Kidney epithelial cell (primary cell): ENCODE data around the gene CDK5RAP3. TPM values are rescaled to one million over a fixed set of nuclear protein-coding genes. Genes with fewer than 3 reads are reported as not detected.

Experiments used
- DNase-seq: peaks from one replicate; pipeline ENCODE4 v3.0.0-alpha.2; 2010; ENCODE audit warnings: low read depth
- H3K27me3 ChIP-seq: 2 replicates; pipeline ENCODE4 v1.6.0; 2011; ENCODE audit warnings: low read length; ENCODE audit not compliant: control insufficient read depth, insufficient read depth
- H3K36me3 ChIP-seq: 2 replicates; pipeline ENCODE4 v1.5.1; 2011; ENCODE audit warnings: low read length; ENCODE audit not compliant: control insufficient read depth, insufficient read depth
- H3K4me3 ChIP-seq: 2 replicates; pipeline ENCODE4 v1.5.1; 2011; ENCODE audit warnings: low read depth, mild to moderate bottlenecking, control low read depth, low read length
- CTCF ChIP-seq: IDR thresholded peaks from 2 replicates; pipeline ENCODE4 v1.5.1; 2011; ENCODE audit warnings: mild to moderate bottlenecking, moderate library complexity, low read length, control low read depth, inconsistent platforms; ENCODE audit not compliant: insufficient read depth, poor library complexity, severe bottlenecking
- total RNA-seq: library from RNA; depleted of rRNA; stranded (reverse); fragments of >200 nt; gene quantifications from 2 replicates; pipeline ENCODE4 v1.2.3, GENCODE V29; 2015

The CDK5RAP3 gene
- total RNA-seq, 1 donor from 2014 or later: 95.1 TPM

- Histone ChIP-seq H3K4me3 (no peak overlapping the region), H3K27me3 (no peaks in the 10 kb centered on the region), H3K36me3 (no peaks in the 10 kb centered on the region)
- TF ChIP-seq CTCF: no peak
- no peak for DNase-seq
Measured at GRCh38 chr17:47959825-47960655, 10.9 kb upstream of the CDK5RAP3 start.

- TF ChIP-seq CTCF: no peak
- H3K4me3 ChIP-seq: no peak overlapping the region
- H3K36me3 ChIP-seq: no peaks in the 10 kb centered on the region
- H3K27me3 ChIP-seq: no peaks in the 10 kb centered on the region
- no peak for DNase-seq
Measured at GRCh38 chr17:47961406-47961805, 9.5 kb upstream of the CDK5RAP3 start.

GRCh38 chr17:47962901-47963300 lies 8.0 kb upstream of the CDK5RAP3 start:
- no peaks in the 10 kb centered on the region for H3K27me3 ChIP-seq
- DNase-seq: no peak
- no peak for TF ChIP-seq CTCF
- no peaks in the 10 kb centered on the region for H3K36me3 ChIP-seq
- no peak overlapping the region for H3K4me3 ChIP-seq

GRCh38 chr17:47964856-47965255 lies 6.1 kb upstream of the CDK5RAP3 start:
- TF ChIP-seq CTCF: no peak
- Histone ChIP-seq H3K4me3 (no peak overlapping the region), H3K36me3 (no peaks in the 10 kb centered on the region), H3K27me3 (no peaks in the 10 kb centered on the region)
- DNase-seq: no peak

- no peaks in the 10 kb centered on the region for H3K27me3 ChIP-seq
- no peaks in the 10 kb centered on the region for H3K36me3 ChIP-seq
- no peak for DNase-seq
- no peak for TF ChIP-seq CTCF
- H3K4me3 ChIP-seq: no peak overlapping the region
Measured at GRCh38 chr17:47966079-47966519, 4.8 kb upstream of the CDK5RAP3 start.

- DNase-seq: no peak
- H3K4me3 ChIP-seq: no peak overlapping the region
- no peak for TF ChIP-seq CTCF
- no peaks in the 10 kb centered on the region for H3K36me3 ChIP-seq
- no peaks in the 10 kb centered on the region for H3K27me3 ChIP-seq
Measured at GRCh38 chr17:47967607-47968252, 3.2 kb upstream of the CDK5RAP3 start.
